ENCODE data around the gene HPCAL4. TPM values are rescaled to one million over a fixed set of nuclear protein-coding genes. Genes with fewer than 3 reads are reported as not detected.

The HPCAL4 gene
- total RNA-seq, 1 donor from 2014 or later: 0.84 TPM

GRCh38 chr1:39692152-39693074, 1.2 kb upstream of the HPCAL4 start:
- no peak for DNase-seq (ENCODE audit: low read depth)
- Histone ChIP-seq H3K27me3 (ENCODE audit: control insufficient read depth, insufficient read depth, low read length) (peaks cover 52% of the 10 kb centered on the region), H3K36me3 (ENCODE audit: control insufficient read depth, insufficient read depth, low read length) (no peaks in the 10 kb centered on the region), H3K4me3 (ENCODE audit: low read depth, low read length) (no peak overlapping the region)
- no peak for TF ChIP-seq CTCF (IDR thresholded peaks at IDR 0.05; ENCODE audit: insufficient read depth, low read length, poor library complexity, severe bottlenecking)

- H3K4me3 ChIP-seq (ENCODE audit: low read depth, low read length): no peak overlapping the region
- no peaks in the 10 kb centered on the region for H3K36me3 ChIP-seq (ENCODE audit: control insufficient read depth, insufficient read depth, low read length)
- peaks cover 59% of the 10 kb centered on the region for H3K27me3 ChIP-seq (ENCODE audit: control insufficient read depth, insufficient read depth, low read length)
- DNase-seq (ENCODE audit: low read depth): no peak
- no peak for TF ChIP-seq CTCF (IDR thresholded peaks at IDR 0.05; ENCODE audit: insufficient read depth, low read length, poor library complexity, severe bottlenecking)
These were observed 345 bp downstream of the HPCAL4 start for GRCh38 chr1:39690794-39691382.

- no peak for DNase-seq (ENCODE audit: low read depth)
- Histone ChIP-seq H3K27me3 (ENCODE audit: control insufficient read depth, insufficient read depth, low read length) (peaks cover 59% of the 10 kb centered on the region), H3K36me3 (ENCODE audit: control insufficient read depth, insufficient read depth, low read length) (no peaks in the 10 kb centered on the region), H3K4me3 (ENCODE audit: low read depth, low read length) (no peak overlapping the region)
- TF ChIP-seq CTCF (IDR thresholded peaks at IDR 0.05; ENCODE audit: insufficient read depth, low read length, poor library complexity, severe bottlenecking): no peak
These were observed 1.0 kb downstream of the HPCAL4 start for GRCh38 chr1:39690225-39690624.

- no peak for TF ChIP-seq CTCF (IDR thresholded peaks at IDR 0.05; ENCODE audit: insufficient read depth, low read length, poor library complexity, severe bottlenecking)
- Histone ChIP-seq H3K36me3 (ENCODE audit: control insufficient read depth, insufficient read depth, low read length) (no peaks in the 10 kb centered on the region), H3K27me3 (ENCODE audit: control insufficient read depth, insufficient read depth, low read length) (peaks cover 62% of the 10 kb centered on the region), H3K4me3 (ENCODE audit: low read depth, low read length) (no peak overlapping the region)
- no peak for DNase-seq (ENCODE audit: low read depth)
These were observed 1.6 kb downstream of the HPCAL4 start for GRCh38 chr1:39689635-39690034.

- no peaks in the 10 kb centered on the region for H3K36me3 ChIP-seq (ENCODE audit: control insufficient read depth, insufficient read depth, low read length)
- TF ChIP-seq CTCF (IDR thresholded peaks at IDR 0.05; ENCODE audit: insufficient read depth, low read length, poor library complexity, severe bottlenecking): no peak
- H3K4me3 ChIP-seq (ENCODE audit: low read depth, low read length): no peak overlapping the region
- peaks cover 67% of the 10 kb centered on the region for H3K27me3 ChIP-seq (ENCODE audit: control insufficient read depth, insufficient read depth, low read length)
- no peak for DNase-seq (ENCODE audit: low read depth)
These were observed 2.0 kb downstream of the HPCAL4 start for GRCh38 chr1:39689214-39689613.
